CD14-positive monocyte (primary cell): Measurements from ENCODE around the gene CNST. TPM values are rescaled to one million over a fixed set of nuclear protein-coding genes. Genes with fewer than 3 reads are reported as not detected.

ENCODE experiments used
- DNase-seq, 3 donors: peaks; one replicate each; pipeline ENCODE4 v3.0.0-alpha.2; 2011 to 2022
- H2AFZ ChIP-seq: 2 replicates; pipeline ENCODE4 v1.6.0; 2012; ENCODE audit warnings: mild to moderate bottlenecking, low read depth, low read length, inconsistent platforms; ENCODE audit not compliant: insufficient read depth, poor library complexity, severe bottlenecking
- H3K27ac ChIP-seq, 2 donors: 1 replicate in 1 of 2; 2 replicates in 1 of 2; pipeline ENCODE4 v1.5.1; 2012 to 2013; ENCODE audit warnings: low read length in 2 of 2, control low read depth in 1 of 2, inconsistent platforms in 1 of 2, low read depth in 1 of 2, mild to moderate bottlenecking in 1 of 2
- H3K27me3 ChIP-seq, 2 donors: one replicate each; pipeline versions ENCODE4 v1.6.0 to v1.6.1; 2011 to 2013; ENCODE audit warnings: low read length in 2 of 2; ENCODE audit not compliant: control insufficient read depth in 2 of 2, insufficient read depth in 2 of 2
- H3K36me3 ChIP-seq, 2 donors: replicated peaks in 1 of 2; 1 replicate in 1 of 2; 2 replicates in 1 of 2; pipeline versions ENCODE4 v1.5.1 to v1.6.1; 2012 to 2013; ENCODE audit warnings: low read length in 2 of 2, control low read depth in 1 of 2, inconsistent platforms in 1 of 2, mild to moderate bottlenecking in 1 of 2; ENCODE audit not compliant: insufficient read depth in 2 of 2, control insufficient read depth in 1 of 2
- H3K4me1 ChIP-seq, 2 donors: 1 replicate in 1 of 2; 2 replicates in 1 of 2; pipeline versions ENCODE4 v1.5.1 to v1.6.1; 2012 to 2013; ENCODE audit warnings: low read length in 2 of 2, control low read depth in 1 of 2, inconsistent platforms in 1 of 2, mild to moderate bottlenecking in 1 of 2, moderate library complexity in 1 of 2; ENCODE audit not compliant: insufficient read depth in 2 of 2, control insufficient read depth in 1 of 2
- H3K4me2 ChIP-seq: replicated peaks from 2 replicates; pipeline ENCODE3; 2012; ENCODE audit warnings: low read length, moderate library complexity, mild to moderate bottlenecking; ENCODE audit not compliant: poor library complexity, severe bottlenecking; ENCODE audit errors: extremely low read depth
- H3K4me3 ChIP-seq, 3 experiments: fragments of 200-600 bp in 1 of 3; sonication (generic) in 1 of 3; replicated peaks in 1 of 3; 1 replicate in 2 of 3; 2 replicates in 1 of 3; pipeline ENCODE4 v1.5.1; 2011 to 2013; ENCODE audit warnings: low read length in 3 of 3, mild to moderate bottlenecking in 3 of 3, control low read depth in 2 of 3, low read depth in 2 of 3, inconsistent platforms in 1 of 3, moderate library complexity in 1 of 3
- H3K79me2 ChIP-seq: 2 replicates; pipeline ENCODE4 v1.6.0; 2012; ENCODE audit warnings: mild to moderate bottlenecking, control low read depth, inconsistent platforms, low read length, moderate library complexity; ENCODE audit not compliant: insufficient read depth
- H3K9ac ChIP-seq: 2 replicates; pipeline ENCODE4 v1.6.0; 2017; ENCODE audit warnings: low read length, mild to moderate bottlenecking; ENCODE audit not compliant: insufficient read depth, poor library complexity, severe bottlenecking
- H3K9me3 ChIP-seq, 2 donors: replicated peaks in 1 of 2; 1 replicate in 1 of 2; 2 replicates in 1 of 2; pipeline versions ENCODE4 v1.5.1 to v1.6.1; 2012 to 2013; ENCODE audit warnings: low read length in 2 of 2, control low read depth in 1 of 2; ENCODE audit not compliant: control insufficient read depth in 1 of 2, insufficient read depth in 1 of 2
- H4K20me1 ChIP-seq: 2 replicates; pipeline ENCODE4 v1.6.0; 2012; ENCODE audit warnings: mild to moderate bottlenecking, low read length, control low read depth, moderate library complexity; ENCODE audit not compliant: insufficient read depth
- H3K27ac Mint-ChIP-seq, 7 donors: one replicate each; pipeline ENCODE4 v1.8.0; 2020; ENCODE audit warnings: mild to moderate bottlenecking in 7 of 7, mixed read lengths in 7 of 7, moderate library complexity in 6 of 7, inconsistent platforms in 2 of 7
- H3K27me3 Mint-ChIP-seq, 3 donors: one replicate each; pipeline ENCODE4 v1.8.0; 2021 to 2022; ENCODE audit warnings: low read depth in 3 of 3, mild to moderate bottlenecking in 3 of 3, mixed read lengths in 3 of 3, moderate library complexity in 3 of 3, inconsistent platforms in 1 of 3
- H3K36me3 Mint-ChIP-seq, 2 donors: one replicate each; pipeline ENCODE4 v1.8.0; 2020; ENCODE audit warnings: mixed read lengths in 2 of 2, inconsistent platforms in 1 of 2, mild to moderate bottlenecking in 1 of 2
- H3K4me1 Mint-ChIP-seq: one replicate; pipeline ENCODE4 v1.8.0; 2020; ENCODE audit warnings: mild to moderate bottlenecking, mixed read lengths
- H3K4me3 Mint-ChIP-seq, 2 donors: one replicate each; pipeline ENCODE4 v1.8.0; 2020; ENCODE audit warnings: mild to moderate bottlenecking in 2 of 2, mixed read lengths in 2 of 2, moderate library complexity in 1 of 2
- H3K9me3 Mint-ChIP-seq, 7 donors: one replicate each; pipeline ENCODE4 v1.8.0; 2020 to 2022; ENCODE audit warnings: mixed read lengths in 7 of 7, mild to moderate bottlenecking in 6 of 7, moderate library complexity in 6 of 7, inconsistent platforms in 2 of 7
- CTCF ChIP-seq: fragments of 200-600 bp; IDR thresholded peaks from one replicate; pipeline ENCODE4 v1.8.0; 2022; ENCODE audit warnings: antibody characterized with exemption, mild to moderate bottlenecking
- WGBS: methylation state at CpG from one replicate; pipeline ENCODE4 v1.1.5; 2013; ENCODE audit warnings: missing lambda C conversion rate; ENCODE audit not compliant: insufficient coverage; 5-methylcytosine and 5-hydroxymethylcytosine counted together
- intact Hi-C, 2 donors: fragments of 100-400 bp; cut with micrococcal nuclease; formaldehyde crosslinking; loops; one replicate each; pipeline versions ENCODE4 v1.15.0 to v1.15.1; 2023
- polyA plus RNA-seq, 3 donors: library from polyadenylated mRNA; depleted of rRNA in 1 of 3; unstranded in 2 of 3; stranded (reverse) in 1 of 3; fragments of 300-500 nt in 2 of 3; fragments of >200 nt in 1 of 3; fragmentation: Illumina TruSeq in 2 of 3; gene quantifications; 1 replicate in 2 of 3; 2 replicates in 1 of 3; pipeline ENCODE4 v1.2.3, GENCODE V29; 2012 to 2021

Gene CNST
- polyA plus RNA-seq, 3 donors, result 11.0 to 14.1 (median 13.7) TPM

GRCh38 chr1:246607462-246607861 is 41.2 kb downstream of the CNST start:
- H3K79me2 ChIP-seq, result peaks cover 68% of the 10 kb centered on the region
- Mint-ChIP-seq H3K4me1 (peaks cover 25% of the 10 kb centered on the region), H3K9me3 (peaks cover 0 to 14% (median 3%) of the 10 kb centered on the region in 7 donors), H3K27me3 (peaks cover 0 to 4% (median 1%) of the 10 kb centered on the region in 3 donors), H3K36me3 (peaks cover 3 to 9% of the 10 kb centered on the region in 2 donors), H3K27ac (peak overlapping the region in 5 of 7 donors; percentile 16 to 92 (median 68)), H3K4me3 (no peak overlapping the region)
- peaks cover 0 to 5% of the 10 kb centered on the region in 2 donors for H3K9me3 ChIP-seq
- peaks cover 35% of the 10 kb centered on the region for H4K20me1 ChIP-seq
- H3K27ac ChIP-seq, result no peak overlapping the region
- no peak overlapping the region for H2AFZ ChIP-seq
- 83% methylated on average over 11 of the region's 19 CpGs for WGBS
- no peaks in the 10 kb centered on the region for H3K27me3 ChIP-seq
- no peak overlapping the region for H3K4me3 ChIP-seq
- peak; percentile 34 to 75 (median 48) for DNase-seq
- no peaks in the 10 kb centered on the region for H3K36me3 ChIP-seq
- no peak overlapping the region for H3K9ac ChIP-seq
- peaks cover 17 to 20% of the 10 kb centered on the region in 2 donors for H3K4me1 ChIP-seq
- no peak for TF ChIP-seq CTCF
- intact Hi-C loops, result loop anchor here in 1 of 2 donors (5.0 to 10.0 kb wide), 2 partner anchors 40 to 1643 kb away; partner anchors contain the start of genes CNST and TFB2M
- H3K4me2 ChIP-seq, result no peak overlapping the region

DNA sequence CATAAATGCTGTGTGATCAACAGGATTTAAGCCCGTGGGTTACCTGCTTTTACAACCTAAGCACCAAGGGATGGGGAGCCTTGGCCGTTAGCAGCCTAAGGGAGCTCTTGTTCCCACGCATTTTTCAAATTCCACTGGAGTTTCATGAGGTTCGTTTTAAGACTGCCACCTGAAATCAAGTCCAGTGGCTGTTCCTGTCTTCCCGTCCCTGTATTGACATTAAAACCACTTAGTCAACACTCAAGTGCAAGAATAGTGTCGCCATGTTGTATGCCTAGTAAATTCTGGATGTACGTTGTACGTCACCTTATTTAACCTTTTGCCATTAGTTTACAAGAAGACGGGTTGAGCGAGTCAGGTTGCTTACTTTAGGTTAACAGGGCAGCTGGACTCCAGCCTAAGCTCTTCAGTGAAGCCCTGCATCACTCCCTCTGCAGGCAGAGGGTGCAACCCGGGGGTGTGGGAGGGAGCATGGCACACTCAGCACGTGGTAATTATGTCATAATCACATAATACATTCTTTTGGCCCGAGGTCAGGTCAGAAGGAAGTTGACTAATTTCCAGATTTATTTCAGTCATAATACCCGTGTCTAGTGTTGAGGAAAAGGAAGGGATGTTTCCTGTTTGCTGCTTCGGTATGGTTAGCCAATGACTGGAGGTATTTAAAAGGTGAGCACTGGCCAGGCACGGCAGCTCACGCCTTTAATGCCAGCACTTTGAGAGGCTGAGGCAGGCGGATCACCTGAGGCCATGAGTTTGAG is 42.5 kb downstream of the CNST start:
- intact Hi-C loops, result loop anchor here (2.0 to 10.0 kb wide), 3 partner anchors 41 to 1644 kb away; partner anchors contain the start of genes CNST (in 2 of the 2) and TFB2M (in 2 of the 2)
- Mint-ChIP-seq H3K9me3 (peaks cover 0 to 14% (median 3%) of the 10 kb centered on the region in 7 donors), H3K27me3 (peaks cover 0 to 4% (median 1%) of the 10 kb centered on the region in 3 donors), H3K4me1 (peaks cover 25% of the 10 kb centered on the region), H3K4me3 (peak overlapping the region; percentile 66 to 83), H3K27ac (peak overlapping the region; percentile 86 to 96 (median 94)), H3K36me3 (peaks cover 3 to 7% of the 10 kb centered on the region in 2 donors)
- H3K27me3 ChIP-seq, result no peaks in the 10 kb centered on the region
- H3K4me2 ChIP-seq, result peak overlapping the region; percentile 61
- peaks cover 17 to 20% of the 10 kb centered on the region in 2 donors for H3K4me1 ChIP-seq
- H3K27ac ChIP-seq, result peak overlapping the region; percentile 36 to 45
- WGBS, result 66% methylated on average over 5 of the region's 18 CpGs
- H3K79me2 ChIP-seq, result peaks cover 62% of the 10 kb centered on the region
- peaks cover 0 to 3% of the 10 kb centered on the region in 2 donors for H3K9me3 ChIP-seq
- H3K4me3 ChIP-seq, result peak overlapping the region in 1 of 3 experiments; percentile 46
- no peak overlapping the region for H2AFZ ChIP-seq
- DNase-seq, result peak; percentile 86 to 94 (median 93)
- H3K36me3 ChIP-seq, result no peaks in the 10 kb centered on the region
- H4K20me1 ChIP-seq, result peaks cover 34% of the 10 kb centered on the region
- TF ChIP-seq CTCF, result peak; percentile 23
- H3K9ac ChIP-seq, result no peak overlapping the region
